ENCODE measurements around the gene CTDSPL.

The CTDSPL gene

GRCh38 chr3:37892927-37893600 is 31.4 kb downstream of the CTDSPL start:
- no peak for DNase-seq

DNA sequence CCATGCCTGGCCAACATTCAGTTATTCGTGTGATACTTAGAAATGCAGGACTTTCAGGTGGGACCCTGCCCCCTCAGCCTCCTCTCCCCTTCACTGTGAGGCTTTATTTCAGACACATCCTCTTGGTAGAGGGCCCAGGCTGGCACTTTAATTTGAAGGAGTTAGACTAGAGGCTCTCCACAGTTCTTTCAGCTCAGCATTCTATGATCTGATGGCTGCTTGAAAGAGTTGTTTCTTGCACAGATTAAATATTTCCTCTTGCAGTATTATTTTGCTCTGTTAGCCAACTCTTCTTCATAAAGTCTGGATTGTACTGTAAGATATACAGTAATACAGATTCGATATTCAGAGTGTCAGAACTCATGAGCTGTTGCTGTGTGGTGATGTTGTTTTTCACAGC is 35.1 kb downstream of the CTDSPL start:
- no peak for DNase-seq

DNA sequence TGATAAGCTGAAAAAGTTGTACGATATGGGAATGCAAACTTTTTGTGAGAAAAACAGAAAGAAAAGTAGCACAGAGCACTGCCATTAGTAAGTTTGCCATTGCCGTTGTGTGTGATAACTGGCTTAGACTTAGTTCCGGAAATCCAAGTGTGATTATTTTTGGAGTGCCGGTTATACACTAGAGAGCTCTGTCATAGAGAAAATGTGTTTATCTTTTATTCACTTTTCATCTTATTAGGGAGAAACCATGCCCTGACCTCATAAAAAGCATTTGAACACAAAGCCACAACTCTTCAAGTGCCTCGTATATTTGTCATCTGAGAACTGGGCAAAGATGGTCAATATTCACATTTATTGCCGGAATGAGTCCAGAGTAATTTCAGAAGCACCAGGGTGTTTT is 36.1 kb downstream of the CTDSPL start:
- no peak for DNase-seq

DNA sequence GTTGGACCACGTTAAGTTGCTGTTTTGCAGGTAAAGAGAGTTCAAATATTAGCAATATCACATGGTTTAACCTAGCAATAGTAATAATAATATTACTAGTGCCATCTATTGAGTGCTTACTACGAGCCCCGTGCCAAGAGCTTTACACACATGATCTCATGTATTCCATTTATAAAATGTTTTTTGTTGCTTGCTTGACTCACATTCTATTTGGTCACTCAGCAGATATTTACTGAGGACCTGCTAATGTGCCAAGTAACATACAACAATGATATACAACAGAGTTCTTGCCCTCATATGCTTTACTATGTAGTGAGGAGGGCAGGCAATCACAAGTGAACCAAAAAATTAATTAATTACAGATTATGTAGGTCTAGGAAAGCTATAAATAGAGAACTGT is 36.7 kb downstream of the CTDSPL start:
- DNase-seq = no peak

DNA sequence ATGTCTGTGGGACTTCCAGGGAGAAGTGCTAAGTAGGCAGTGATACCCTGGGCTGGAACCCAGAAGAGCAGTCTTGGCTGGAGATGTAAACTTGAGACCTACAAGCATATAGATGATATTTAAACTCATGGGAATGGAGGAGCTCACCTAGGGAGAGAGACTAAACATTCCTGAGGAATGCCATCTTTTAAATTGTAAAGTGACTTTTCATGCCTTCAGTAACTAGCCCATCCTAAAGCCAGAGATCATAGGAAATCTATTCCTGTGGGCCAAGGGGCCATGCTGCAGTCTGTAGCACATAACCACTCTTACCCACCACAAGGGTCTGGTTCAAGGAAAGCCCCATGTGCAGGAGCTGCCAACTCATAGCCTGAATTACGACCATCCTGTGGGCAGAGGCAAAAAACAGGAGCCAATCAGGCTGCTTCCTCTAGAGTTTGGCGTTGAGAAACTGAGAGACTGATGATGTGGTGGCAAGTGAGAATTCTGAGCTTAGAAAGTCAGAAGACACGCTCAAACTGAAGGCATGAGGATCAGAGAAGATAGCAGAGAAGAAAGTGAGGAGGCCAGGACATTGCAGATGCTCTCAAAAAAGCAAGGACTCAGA is 37.5 kb downstream of the CTDSPL start:
- DNase-seq = no peak

GRCh38 chr3:37899711-37900306 is 38.1 kb downstream of the CTDSPL start:
- DNase-seq = no peak

DNA sequence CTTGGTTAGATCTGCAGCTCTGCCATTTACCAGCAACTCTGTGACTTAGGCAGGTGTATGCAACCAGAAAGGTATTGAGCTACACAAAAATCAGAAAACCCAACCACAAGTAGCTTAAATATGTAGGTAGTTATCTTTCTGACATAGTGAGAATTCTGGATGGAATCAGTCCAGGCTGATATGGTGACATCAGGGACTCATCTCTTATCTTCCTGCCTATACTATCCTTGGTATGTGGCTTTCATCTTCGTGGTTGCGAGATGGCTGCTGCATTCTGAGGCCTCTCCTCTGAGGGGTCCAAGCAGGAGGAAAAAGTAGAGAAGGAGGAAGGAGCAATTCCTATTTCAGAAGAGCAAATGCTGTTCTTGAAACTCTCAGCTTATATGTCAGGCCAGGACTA is 40.0 kb downstream of the CTDSPL start:
- DNase-seq = no peak

GRCh38 chr3:37902674-37903073 is 41.0 kb downstream of the CTDSPL start:
- DNase-seq = no peak

DNA sequence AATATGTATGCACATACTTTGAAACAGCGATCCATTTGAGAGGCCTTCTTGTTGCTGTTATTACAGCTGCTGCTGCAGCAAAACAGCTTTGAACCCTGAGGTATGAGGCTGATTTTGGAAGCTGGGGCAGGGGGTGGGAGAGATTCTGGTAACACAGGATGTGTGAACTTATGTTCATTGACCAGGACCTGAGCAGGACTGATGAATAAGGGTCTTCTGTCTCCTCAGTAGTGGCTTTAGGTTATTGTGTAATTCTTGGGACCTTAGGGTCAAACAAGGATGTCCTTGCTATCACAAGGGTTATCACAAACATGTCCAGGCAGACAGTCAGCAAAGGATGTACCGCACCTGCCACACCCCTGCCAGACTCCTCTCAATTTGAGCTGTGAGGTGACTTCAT is 41.6 kb downstream of the CTDSPL start:
- no peak for DNase-seq

GRCh38 chr3:37903734-37904133 is 42.1 kb downstream of the CTDSPL start:
- DNase-seq = no peak

DNA sequence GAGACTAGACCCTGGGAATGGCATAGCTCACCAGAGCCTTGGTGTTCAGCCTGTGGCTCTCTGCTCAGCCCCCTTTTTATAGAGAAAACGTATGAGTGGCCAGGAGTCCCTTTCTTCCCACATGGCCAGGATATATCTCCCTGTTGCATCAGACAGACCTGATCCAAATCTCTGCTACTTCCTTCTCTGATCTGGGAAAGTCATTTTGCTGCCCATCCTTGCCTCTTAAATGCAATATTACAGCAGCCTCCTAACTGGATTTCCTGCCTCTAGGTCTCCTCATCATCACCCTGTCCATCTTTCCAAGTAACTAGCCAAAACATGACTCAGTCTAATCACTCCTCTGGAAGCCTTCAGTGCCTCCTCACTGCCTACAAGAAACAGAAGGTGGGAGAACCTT is 42.9 kb downstream of the CTDSPL start:
- no peak for DNase-seq

DNA sequence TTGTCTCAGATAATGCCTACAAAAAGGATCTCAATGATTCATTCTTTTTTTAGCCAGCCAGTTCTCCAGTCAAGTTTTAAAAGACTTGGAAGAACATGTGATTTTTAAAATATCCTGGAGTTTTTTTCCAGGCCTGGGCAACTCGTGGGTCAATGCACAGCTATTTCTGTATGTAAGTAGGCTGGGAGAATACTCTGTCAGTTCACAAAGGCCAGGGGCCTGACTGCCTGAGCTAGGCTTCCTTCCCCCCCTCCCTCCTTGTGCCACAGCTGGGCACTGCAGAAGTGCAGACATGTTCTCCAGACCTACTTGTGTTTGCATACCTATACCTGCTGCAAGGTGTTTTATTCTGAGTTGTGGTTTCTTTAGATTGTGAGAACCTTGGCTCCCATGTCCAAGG is 43.7 kb downstream of the CTDSPL start:
- DNase-seq = no peak

DNA sequence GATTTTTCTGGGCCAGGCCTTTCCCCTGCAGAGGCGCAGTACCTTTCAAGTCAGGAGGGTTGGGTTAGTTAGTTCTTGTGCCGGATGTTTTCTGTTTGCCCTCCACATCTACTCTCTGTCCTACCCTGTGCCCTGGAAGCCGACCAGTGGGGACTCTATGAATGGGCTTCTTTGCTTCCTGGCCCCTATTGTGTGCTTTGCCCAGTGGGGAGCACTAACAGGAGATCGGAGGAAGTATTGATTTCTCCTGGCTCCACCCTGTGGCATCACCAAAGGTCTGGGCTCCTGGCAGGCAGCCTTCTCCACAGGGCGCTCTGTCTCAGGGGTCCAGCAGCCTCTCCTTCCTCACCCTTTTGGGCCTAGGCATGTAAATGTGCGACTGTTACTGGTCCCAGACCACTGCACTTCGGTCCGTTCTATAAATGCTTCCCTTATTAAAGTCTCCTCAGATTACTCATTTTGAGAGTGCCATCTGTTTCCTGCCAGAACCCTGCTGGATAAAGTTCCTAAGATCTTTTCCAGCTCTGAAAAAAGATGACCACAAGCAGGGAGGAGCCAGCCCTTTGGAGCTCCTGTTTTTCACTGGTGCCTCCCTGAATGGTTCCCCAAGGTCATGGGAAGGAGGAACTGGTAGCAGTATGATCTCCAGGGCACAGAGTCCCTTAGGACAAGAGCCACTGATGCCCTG is 44.5 kb downstream of the CTDSPL start:
- no peak for DNase-seq

GRCh38 chr3:37906734-37907282 is 45.1 kb downstream of the CTDSPL start:
- no peak for DNase-seq

- DNase-seq = no peak
Measured at GRCh38 chr3:37907371-37907770, 45.7 kb downstream of the CTDSPL start.

- no peak for DNase-seq
Measured at GRCh38 chr3:37907906-37908305, 46.2 kb downstream of the CTDSPL start.

DNA sequence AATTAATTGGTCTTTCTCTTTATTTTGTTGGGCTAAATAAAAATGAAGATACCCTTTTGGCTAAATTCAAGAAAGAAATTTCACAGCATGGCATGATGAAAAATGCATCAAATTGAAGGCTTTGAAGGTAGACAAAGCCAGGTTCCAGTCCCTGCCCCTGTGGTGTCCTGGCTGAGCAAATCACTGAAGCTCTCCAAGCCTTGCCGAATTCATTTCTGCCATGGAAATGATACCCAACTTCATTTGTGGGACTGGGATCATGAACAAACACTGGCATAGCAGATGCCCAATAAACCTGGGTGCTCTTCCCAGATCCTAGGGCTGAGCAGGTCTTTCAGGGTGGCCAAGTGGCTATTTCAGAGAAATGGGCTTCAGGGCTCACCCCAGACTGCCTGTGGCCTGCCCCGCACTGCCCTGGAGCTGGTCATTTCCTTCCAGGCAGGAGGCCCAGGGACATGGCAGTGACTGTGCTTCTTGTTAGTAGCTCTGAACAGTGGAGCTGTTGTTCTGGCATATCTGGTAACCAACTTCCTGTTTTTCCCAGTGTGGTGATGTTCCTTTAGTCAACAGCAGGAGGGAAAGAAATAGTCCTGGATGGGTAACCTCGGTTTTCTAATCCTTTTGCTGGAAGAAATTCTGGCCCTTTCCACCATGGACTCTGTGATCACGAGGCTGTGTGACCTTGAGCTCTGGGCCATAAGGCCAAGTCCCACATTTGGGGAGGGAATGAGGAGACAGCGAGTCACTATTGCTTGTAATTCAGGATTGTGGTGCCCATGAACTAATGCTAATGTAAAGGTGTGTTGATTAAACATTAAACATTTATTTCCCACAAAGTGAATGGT is 47.6 kb downstream of the CTDSPL start:
- no peak for DNase-seq

DNA sequence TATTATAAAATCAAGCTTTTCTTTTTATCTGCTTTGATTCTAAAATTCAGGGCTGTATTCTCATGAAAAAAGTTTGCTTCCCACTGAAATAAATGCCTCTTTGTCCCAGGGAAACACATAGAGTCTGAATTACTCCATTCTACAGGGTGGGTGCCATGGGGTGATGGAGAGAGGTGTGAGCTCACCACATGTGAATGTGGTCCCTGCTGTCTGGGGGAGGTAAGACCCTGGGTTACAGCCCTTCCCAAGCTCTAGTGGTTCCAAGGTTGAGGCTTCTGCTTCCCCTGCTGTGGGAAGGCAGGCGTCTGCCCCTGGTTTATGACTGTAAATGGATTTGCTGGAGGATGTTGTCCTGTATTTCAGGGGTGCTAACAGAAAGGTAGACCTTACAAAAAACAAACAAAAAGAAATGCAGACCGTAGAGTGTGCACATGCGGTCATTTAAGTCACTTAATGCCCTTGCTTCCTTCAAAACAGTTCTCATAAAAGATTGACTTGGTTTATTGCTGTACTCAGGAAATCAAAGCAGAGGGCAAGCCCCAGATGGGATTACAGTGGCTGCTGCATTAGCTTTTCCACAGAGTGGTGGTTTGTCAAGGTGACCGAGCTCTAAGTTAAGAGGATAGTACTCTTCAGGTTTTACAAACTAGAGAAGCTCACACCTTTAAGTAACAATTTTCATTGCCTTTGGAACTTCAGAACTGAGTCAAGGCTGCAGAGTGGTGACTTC is 49.2 kb downstream of the CTDSPL start:
- no peak for DNase-seq

GRCh38 chr3:37912052-37912733 is 50.5 kb downstream of the CTDSPL start:
- DNase-seq = no peak

GRCh38 chr3:37913522-37913921 is 51.8 kb downstream of the CTDSPL start:
- no peak for DNase-seq

- DNase-seq = no peak
Measured at GRCh38 chr3:37916685-37917084, 55.0 kb downstream of the CTDSPL start.
